Mesenchymal stem cell (in vitro differentiated cells and primary cell): ENCODE measurements around the gene CEP85L.
A peak's percentile ranks its signal among the peaks of the same experiment; 100 is the strongest.

ENCODE experiments used
- DNase-seq: peaks from one replicate; pipeline ENCODE4 v3.0.0-alpha.2; 2013
- H2AFZ ChIP-seq: one replicate; pipeline ENCODE4 v1.6.1; 2013; ENCODE audit warnings: low read depth, mild to moderate bottlenecking, control low read depth, inconsistent platforms, low read length, moderate library complexity
- H2AK5ac ChIP-seq: 2 replicates; pipeline ENCODE4 v1.6.1; 2013; ENCODE audit warnings: low read length, moderate library complexity, mild to moderate bottlenecking, inconsistent platforms; ENCODE audit not compliant: severe bottlenecking
- H2BK120ac ChIP-seq: one replicate; pipeline ENCODE4 v1.6.1; 2013; ENCODE audit warnings: low read depth, mild to moderate bottlenecking, inconsistent platforms, low read length, moderate library complexity
- H2BK12ac ChIP-seq, 2 experiments: one replicate each; pipeline ENCODE4 v1.6.1; 2013; ENCODE audit warnings: inconsistent platforms in 2 of 2, low read length in 2 of 2, mild to moderate bottlenecking in 2 of 2, moderate library complexity in 2 of 2, control low read depth in 1 of 2
- H2BK15ac ChIP-seq: one replicate; pipeline ENCODE4 v1.6.1; 2013; ENCODE audit warnings: mild to moderate bottlenecking, low read depth, inconsistent platforms; ENCODE audit not compliant: poor library complexity, severe bottlenecking
- H2BK5ac ChIP-seq: 2 replicates; pipeline ENCODE4 v1.6.1; 2013; ENCODE audit warnings: low read depth, mild to moderate bottlenecking, low read length, control low read depth, inconsistent platforms; ENCODE audit not compliant: poor library complexity, severe bottlenecking
- H3K14ac ChIP-seq, 2 experiments: one replicate each; pipeline ENCODE4 v1.6.1; 2013; ENCODE audit warnings: inconsistent platforms in 2 of 2, low read length in 2 of 2, control low read depth in 1 of 2, mild to moderate bottlenecking in 1 of 2, moderate library complexity in 1 of 2
- H3K18ac ChIP-seq, 2 experiments: one replicate each; pipeline ENCODE4 v1.6.1; 2013; ENCODE audit warnings: inconsistent platforms in 2 of 2, low read length in 2 of 2, control low read depth in 1 of 2, low read depth in 1 of 2, mild to moderate bottlenecking in 1 of 2
- H3K23ac ChIP-seq, 2 experiments: one replicate each; pipeline ENCODE4 v1.6.1; 2013; ENCODE audit warnings: inconsistent platforms in 2 of 2, low read length in 2 of 2, mild to moderate bottlenecking in 2 of 2, moderate library complexity in 2 of 2, control low read depth in 1 of 2
- H3K27ac ChIP-seq: 2 replicates; pipeline ENCODE4 v1.5.1; 2013; ENCODE audit warnings: mild to moderate bottlenecking, moderate library complexity, low read length, control low read depth, inconsistent platforms; ENCODE audit not compliant: poor library complexity, severe bottlenecking
- H3K27me3 ChIP-seq, 2 experiments: 2 replicates each; pipeline versions ENCODE4 v1.6.1 to v1.7.0; 2013; ENCODE audit warnings: low read length in 2 of 2, mild to moderate bottlenecking in 2 of 2, moderate library complexity in 2 of 2, control low read depth in 1 of 2, inconsistent platforms in 1 of 2; ENCODE audit not compliant: control insufficient read depth in 1 of 2, insufficient read depth in 1 of 2
- H3K36me3 ChIP-seq, 2 experiments: 2 replicates each; pipeline versions ENCODE4 v1.6.1 to v1.7.0; 2013; ENCODE audit warnings: low read length in 2 of 2, control low read depth in 1 of 2, inconsistent platforms in 1 of 2, low read depth in 1 of 2, mild to moderate bottlenecking in 1 of 2; ENCODE audit not compliant: insufficient read depth in 2 of 2, control insufficient read depth in 1 of 2
- H3K4ac ChIP-seq, 2 experiments: one replicate each; pipeline ENCODE4 v1.6.1; 2013; ENCODE audit warnings: inconsistent platforms in 2 of 2, low read length in 2 of 2, mild to moderate bottlenecking in 2 of 2, moderate library complexity in 2 of 2, control low read depth in 1 of 2, low read depth in 1 of 2
- H3K4me1 ChIP-seq: 2 replicates; pipeline ENCODE4 v1.6.1; 2013; ENCODE audit warnings: low read depth, low read length, control low read depth; ENCODE audit not compliant: control insufficient read depth, insufficient read depth
- H3K4me2 ChIP-seq: 2 replicates; pipeline ENCODE4 v1.6.1; 2013; ENCODE audit warnings: low read length, mild to moderate bottlenecking, inconsistent platforms; ENCODE audit not compliant: poor library complexity, severe bottlenecking
- H3K4me3 ChIP-seq, 2 experiments: 2 replicates each; pipeline versions ENCODE4 v1.5.1 to v1.7.0; 2013; ENCODE audit warnings: low read length in 2 of 2, mild to moderate bottlenecking in 2 of 2, control low read depth in 1 of 2, low read depth in 1 of 2; ENCODE audit not compliant: insufficient read depth in 1 of 2
- H3K79me1 ChIP-seq: replicated peaks from 2 replicates; pipeline ENCODE4 v1.6.1; 2013; ENCODE audit warnings: mild to moderate bottlenecking, control low read depth, low read length, inconsistent platforms; ENCODE audit not compliant: poor library complexity, severe bottlenecking
- H3K9ac ChIP-seq: 2 replicates; pipeline ENCODE4 v1.7.0; 2013; ENCODE audit warnings: mild to moderate bottlenecking, low read length, moderate library complexity
- H3K9me3 ChIP-seq: 2 replicates; pipeline ENCODE4 v1.7.0; 2013; ENCODE audit warnings: mild to moderate bottlenecking, low read length; ENCODE audit not compliant: control insufficient read depth
- H4K8ac ChIP-seq: one replicate; pipeline ENCODE4 v1.6.1; 2013; ENCODE audit warnings: inconsistent platforms, mild to moderate bottlenecking, low read length, moderate library complexity
- H4K91ac ChIP-seq: one replicate; pipeline ENCODE4 v1.6.1; 2013; ENCODE audit warnings: mild to moderate bottlenecking, low read length, inconsistent platforms
- WGBS: methylation state at CpG from one replicate; pipeline ENCODE4 v1.1.7; 2013; ENCODE audit warnings: mixed read lengths; 5-methylcytosine and 5-hydroxymethylcytosine counted together

Gene CEP85L

GRCh38 chr6:118650582-118651281 is 659 bp downstream of the CEP85L start:
- H3K4me1 ChIP-seq: peaks cover 2% of the 10 kb centered on the region
- WGBS: under 1% methylated on average over 66 of the region's 80 CpGs
- peaks cover 1% of the 10 kb centered on the region for H3K79me1 ChIP-seq
- H3K23ac ChIP-seq: peak overlapping the region in 1 of 2 experiments; percentile 100
- H2BK5ac ChIP-seq: peak overlapping the region; percentile 79
- H3K27ac ChIP-seq: peak overlapping the region; percentile 74
- peak overlapping the region; percentile 91 for H3K4me2 ChIP-seq
- H3K4ac ChIP-seq: peak overlapping the region; percentile 91 to 96
- peak overlapping the region; percentile 52 for H4K8ac ChIP-seq
- no peak for DNase-seq
- peak overlapping the region; percentile 43 to 100 for H3K14ac ChIP-seq
- peak overlapping the region; percentile 82 to 91 for H3K4me3 ChIP-seq
- H3K9ac ChIP-seq: peak overlapping the region; percentile 96
- H3K18ac ChIP-seq: peak overlapping the region; percentile 98 to 100
- peak overlapping the region; percentile 99 for H2AFZ ChIP-seq
- no peaks in the 10 kb centered on the region for H3K36me3 ChIP-seq
- H3K9me3 ChIP-seq: no peaks in the 10 kb centered on the region
- H2BK12ac ChIP-seq: peak overlapping the region in 1 of 2 experiments; percentile 90
- H2AK5ac ChIP-seq: no peak overlapping the region
- peak overlapping the region; percentile 50 for H2BK120ac ChIP-seq
- H2BK15ac ChIP-seq: peak overlapping the region; percentile 77
- H3K27me3 ChIP-seq: no peaks in the 10 kb centered on the region
- peak overlapping the region; percentile 89 for H4K91ac ChIP-seq

- Histone ChIP-seq H3K79me1 (peaks cover 4% of the 10 kb centered on the region), H3K14ac (no peak overlapping the region), H4K91ac (no peak overlapping the region), H3K9ac (peak overlapping the region; percentile 96), H3K4me2 (peak overlapping the region; percentile 91), H2BK5ac (peak overlapping the region; percentile 61), H3K18ac (peak overlapping the region; percentile 98 to 100), H3K4me1 (peaks cover 2% of the 10 kb centered on the region), H3K4me3 (peak overlapping the region; percentile 82 to 91), H4K8ac (no peak overlapping the region), H3K9me3 (no peaks in the 10 kb centered on the region), H2BK15ac (no peak overlapping the region), H2BK12ac (no peak overlapping the region), H2AFZ (peak overlapping the region; percentile 99), H3K4ac (no peak overlapping the region), H3K23ac (no peak overlapping the region), H3K27ac (no peak overlapping the region), H2BK120ac (peak overlapping the region; percentile 43), H2AK5ac (no peak overlapping the region), H3K36me3 (no peaks in the 10 kb centered on the region), H3K27me3 (no peaks in the 10 kb centered on the region)
- WGBS: 6% methylated on average over 15 of the region's 17 CpGs
- peak; percentile 69 for DNase-seq
Measured at GRCh38 chr6:118649918-118650581, 1.3 kb downstream of the CEP85L start.

GRCh38 chr6:118648866-118649554 is 2.4 kb downstream of the CEP85L start:
- H3K27me3 ChIP-seq: no peaks in the 10 kb centered on the region
- no peak overlapping the region for H3K4ac ChIP-seq
- no peaks in the 10 kb centered on the region for H3K9me3 ChIP-seq
- H2BK5ac ChIP-seq: no peak overlapping the region
- peaks cover 2% of the 10 kb centered on the region for H3K4me1 ChIP-seq
- H2BK120ac ChIP-seq: no peak overlapping the region
- no peak overlapping the region for H2BK12ac ChIP-seq
- H3K18ac ChIP-seq: no peak overlapping the region
- WGBS: 93% methylated on average over 1 of the region's 2 CpGs
- H3K4me2 ChIP-seq: no peak overlapping the region
- H3K36me3 ChIP-seq: no peaks in the 10 kb centered on the region
- no peak overlapping the region for H4K91ac ChIP-seq
- peak overlapping the region; percentile 96 for H3K9ac ChIP-seq
- H4K8ac ChIP-seq: no peak overlapping the region
- H3K23ac ChIP-seq: no peak overlapping the region
- H3K79me1 ChIP-seq: peaks cover 10% of the 10 kb centered on the region
- H3K4me3 ChIP-seq: peak overlapping the region in 1 of 2 experiments; percentile 91
- H2AK5ac ChIP-seq: no peak overlapping the region
- peak; percentile 26 for DNase-seq
- no peak overlapping the region for H3K27ac ChIP-seq
- H3K14ac ChIP-seq: no peak overlapping the region
- H2BK15ac ChIP-seq: no peak overlapping the region
- no peak overlapping the region for H2AFZ ChIP-seq

- no peak overlapping the region for H4K91ac ChIP-seq
- H3K23ac ChIP-seq: no peak overlapping the region
- H2BK15ac ChIP-seq: no peak overlapping the region
- no peak overlapping the region for H2AK5ac ChIP-seq
- no peak overlapping the region for H3K4me2 ChIP-seq
- no peaks in the 10 kb centered on the region for H3K36me3 ChIP-seq
- WGBS: 100% methylated on average over 1 of the region's 2 CpGs
- H3K4ac ChIP-seq: no peak overlapping the region
- no peak overlapping the region for H2BK120ac ChIP-seq
- no peak for DNase-seq
- no peak overlapping the region for H2BK12ac ChIP-seq
- no peak overlapping the region for H2AFZ ChIP-seq
- no peaks in the 10 kb centered on the region for H3K9me3 ChIP-seq
- H3K27ac ChIP-seq: no peak overlapping the region
- no peak overlapping the region for H3K14ac ChIP-seq
- peaks cover 2% of the 10 kb centered on the region for H3K4me1 ChIP-seq
- H3K18ac ChIP-seq: no peak overlapping the region
- no peaks in the 10 kb centered on the region for H3K27me3 ChIP-seq
- no peak overlapping the region for H4K8ac ChIP-seq
- no peak overlapping the region for H3K9ac ChIP-seq
- peaks cover 9% of the 10 kb centered on the region for H3K79me1 ChIP-seq
- no peak overlapping the region for H3K4me3 ChIP-seq
- H2BK5ac ChIP-seq: no peak overlapping the region
Measured at GRCh38 chr6:118646977-118647376, 4.4 kb downstream of the CEP85L start.
